K562 (cell line): ENCODE measurements around the gene RASAL3.

ENCODE experiments used
- ARID3B ChIP-seq: fragments of 250-450 bp; sonication (Bioruptor Pico); IDR thresholded peaks from 2 replicates; pipeline ENCODE4 v1.4.0; 2020; ENCODE audit warnings: borderline replicate concordance
- CHD2 ChIP-seq: IDR thresholded peaks from 2 replicates; pipeline ENCODE4 v1.6.1; 2011; ENCODE audit warnings: low read depth, low read length
- CTCF ChIP-seq, 3 experiments: IDR thresholded peaks in 2 of 3; conservative IDR thresholded peaks in 1 of 3; 2 replicates each; pipeline ENCODE4 v1.5.1; 2011 to 2012; ENCODE audit warnings: low read length in 3 of 3, mild to moderate bottlenecking in 3 of 3, control low read depth in 2 of 3, improper control_type of control experiment in 1 of 3, inconsistent platforms in 1 of 3, low read depth in 1 of 3, mixed read lengths in 1 of 3, moderate library complexity in 1 of 3; ENCODE audit not compliant: insufficient read depth in 2 of 3
- CXXC5 ChIP-seq: fragments of 250-450 bp; sonication (Bioruptor Pico); IDR thresholded peaks from 2 replicates; pipeline ENCODE4 v1.8.0; 2022; ENCODE audit warnings: inconsistent platforms, mild to moderate bottlenecking, moderate library complexity
- PHF8 ChIP-seq: fragments of 200-600 bp; sonication (generic); IDR thresholded peaks from 2 replicates; pipeline ENCODE4 v1.6.1; 2012; ENCODE audit warnings: mixed run types, mild to moderate bottlenecking, inconsistent platforms, low read length, moderate library complexity, borderline replicate concordance
- RAD21 ChIP-seq, 2 experiments: fragments of 250-450 bp in 1 of 2; fragments of 450-650 bp in 1 of 2; sonication (Bioruptor Pico) in 1 of 2; formaldehyde crosslinking in 1 of 2; IDR thresholded peaks in 1 of 2; conservative IDR thresholded peaks in 1 of 2; 2 replicates each; pipeline versions ENCODE4 v1.4.0 to v1.8.0; 2020 to 2022; ENCODE audit warnings: mild to moderate bottlenecking in 2 of 2, moderate library complexity in 1 of 2
- SIN3A ChIP-seq, 2 experiments: fragments of 150-350 bp in 1 of 2; IDR thresholded peaks; 2 replicates each; pipeline ENCODE4 v1.6.1; 2011 to 2016; ENCODE audit warnings: borderline replicate concordance in 2 of 2, low read depth in 2 of 2, low read length in 2 of 2, mild to moderate bottlenecking in 2 of 2, moderate library complexity in 2 of 2; ENCODE audit not compliant: control insufficient read depth in 1 of 2
- SMAD3 ChIP-seq: fragments of 450-650 bp; formaldehyde crosslinking; conservative IDR thresholded peaks from 2 replicates; pipeline ENCODE4 v1.4.0; 2020; ENCODE audit warnings: mild to moderate bottlenecking
- TRIM24 ChIP-seq, 2 experiments: fragments of 450-650 bp; IDR thresholded peaks; 2 replicates each; pipeline ENCODE4 v1.6.1; 2016
- UBTF ChIP-seq, 2 experiments: IDR thresholded peaks; 2 replicates each; pipeline ENCODE4 v1.6.1; 2012; ENCODE audit warnings: improper control_type of control experiment in 2 of 2, low read depth in 2 of 2, low read length in 2 of 2, borderline replicate concordance in 1 of 2
- USF2 ChIP-seq: sonication (generic); formaldehyde crosslinking; IDR thresholded peaks from 2 replicates; pipeline ENCODE4 v1.5.0; 2020; ENCODE audit warnings: missing genetic modification reagents
- ZEB2 ChIP-seq: fragments of 450-650 bp; IDR thresholded peaks from 2 replicates; pipeline ENCODE4 v1.6.1; 2016
- ZNF253 ChIP-seq: fragments of 250-450 bp; sonication (Bioruptor Pico); conservative IDR thresholded peaks from 2 replicates; pipeline ENCODE4 v1.6.1; 2021; ENCODE audit warnings: mild to moderate bottlenecking
- ZNF780A ChIP-seq: fragments of 250-450 bp; sonication (Bioruptor Pico); IDR thresholded peaks from 2 replicates; pipeline ENCODE4 v1.5.0; 2021; ENCODE audit warnings: mild to moderate bottlenecking

GRCh38 chr19:15427991-15428471, 36.3 kb downstream of the RASAL3 start:
- TF ChIP-seq SIN3A (IDR thresholded peaks at IDR 0.05; ENCODE audit: borderline replicate concordance in 2 of 2, control insufficient read depth in 1 of 2, low read depth in 2 of 2, low read length in 2 of 2) (no peak), TRIM24 (IDR thresholded peaks at IDR 0.05) (no peak), PHF8 (no peak), UBTF (IDR thresholded peaks at IDR 0.05; ENCODE audit: borderline replicate concordance in 1 of 2, low read depth in 2 of 2, low read length in 2 of 2) (no peak), CXXC5 (CRISPR knock-in tag) (no peak), RAD21 (CRISPR knock-in tag; conservative IDR thresholded peaks at IDR 0.05 in 1 of 2, IDR thresholded peaks at IDR 0.05 in 1 of 2) (no peak), ZEB2 (no peak), USF2 (CRISPR knock-in tag) (no peak), CTCF (IDR thresholded peaks at IDR 0.05 in 2 of 3, conservative IDR thresholded peaks at IDR 0.05 in 1 of 3; ENCODE audit: insufficient read depth in 2 of 3, low read depth in 1 of 3, low read length in 3 of 3) (no peak), ZNF253 (CRISPR knock-in tag) (no peak), ZNF780A (CRISPR knock-in tag) (no peak), ARID3B (CRISPR knock-in tag) (no peak), SMAD3 (CRISPR knock-in tag) (no peak), CHD2 (no peak)
